ENCODE measurements around the gene RIC8B.

DNA sequence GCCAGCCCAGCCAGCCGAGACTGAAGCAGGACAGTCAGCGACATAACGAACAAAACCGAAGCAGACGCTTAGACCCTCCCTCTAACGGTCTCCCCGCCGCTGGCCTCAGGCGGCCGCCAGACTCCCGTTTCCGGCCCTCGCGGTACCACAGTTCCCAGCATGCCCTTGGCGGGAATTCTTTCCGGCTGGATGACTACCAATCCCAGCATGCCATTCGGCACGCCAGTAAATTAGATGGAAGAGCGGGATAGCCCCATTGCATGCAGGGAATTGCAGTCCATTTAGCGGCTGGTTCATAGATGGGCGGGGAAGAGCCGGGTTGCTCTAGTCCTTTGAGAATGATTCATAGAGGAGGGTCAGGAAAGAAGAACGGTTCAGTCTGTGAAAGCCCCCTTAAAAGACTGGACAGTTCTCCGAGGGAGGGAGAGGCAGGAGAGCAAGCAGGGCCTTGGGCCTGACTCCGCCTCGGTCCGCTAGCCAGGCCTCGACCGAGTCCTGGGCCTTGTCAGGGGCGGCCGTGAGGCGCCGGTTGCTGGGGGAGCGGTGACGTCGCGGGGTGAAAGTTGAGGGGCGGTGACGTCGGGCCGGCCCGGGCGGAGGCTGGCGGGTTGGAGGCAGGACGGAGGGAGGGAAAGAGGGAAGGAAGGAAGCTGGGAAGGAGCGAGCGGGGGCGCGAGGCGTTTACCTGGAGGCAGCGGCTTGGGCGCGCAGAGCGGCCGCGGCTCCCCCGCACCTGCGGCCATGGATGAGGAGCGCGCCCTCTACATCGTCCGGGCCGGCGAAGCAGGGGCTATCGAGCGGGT is at the start of gene RIC8B:
- TF ChIP-seq, protein P1, sequence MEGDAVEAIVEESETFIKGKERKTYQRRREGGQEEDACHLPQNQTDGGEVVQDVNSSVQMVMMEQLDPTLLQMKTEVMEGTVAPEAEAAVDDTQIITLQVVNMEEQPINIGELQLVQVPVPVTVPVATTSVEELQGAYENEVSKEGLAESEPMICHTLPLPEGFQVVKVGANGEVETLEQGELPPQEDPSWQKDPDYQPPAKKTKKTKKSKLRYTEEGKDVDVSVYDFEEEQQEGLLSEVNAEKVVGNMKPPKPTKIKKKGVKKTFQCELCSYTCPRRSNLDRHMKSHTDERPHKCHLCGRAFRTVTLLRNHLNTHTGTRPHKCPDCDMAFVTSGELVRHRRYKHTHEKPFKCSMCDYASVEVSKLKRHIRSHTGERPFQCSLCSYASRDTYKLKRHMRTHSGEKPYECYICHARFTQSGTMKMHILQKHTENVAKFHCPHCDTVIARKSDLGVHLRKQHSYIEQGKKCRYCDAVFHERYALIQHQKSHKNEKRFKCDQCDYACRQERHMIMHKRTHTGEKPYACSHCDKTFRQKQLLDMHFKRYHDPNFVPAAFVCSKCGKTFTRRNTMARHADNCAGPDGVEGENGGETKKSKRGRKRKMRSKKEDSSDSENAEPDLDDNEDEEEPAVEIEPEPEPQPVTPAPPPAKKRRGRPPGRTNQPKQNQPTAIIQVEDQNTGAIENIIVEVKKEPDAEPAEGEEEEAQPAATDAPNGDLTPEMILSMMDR (IDR thresholded peaks at IDR 0.05): no peak
- peak; percentile 91 for TF ChIP-seq POLR2A (IDR thresholded peaks at IDR 0.05)
